ENCODE data around the gene STAT5A.
A peak's percentile ranks its signal among the peaks of the same experiment; 100 is the strongest.
"Not testable (repeated sequence)": the region's sequence is repeated elsewhere in the genome, so short reads cannot be mapped to it uniquely, and the experiment has no call there.

STAT5A gene

GRCh38 chr17:42334677-42335076 is 46.4 kb downstream of the STAT5A start:
- no peak for DNase-seq

GRCh38 chr17:42337442-42337841 is 49.1 kb downstream of the STAT5A start:
- DNase-seq = peak; percentile 44 to 70

GRCh38 chr17:42338427-42338985 is 50.2 kb downstream of the STAT5A start:
- DNase-seq = no peak

DNA sequence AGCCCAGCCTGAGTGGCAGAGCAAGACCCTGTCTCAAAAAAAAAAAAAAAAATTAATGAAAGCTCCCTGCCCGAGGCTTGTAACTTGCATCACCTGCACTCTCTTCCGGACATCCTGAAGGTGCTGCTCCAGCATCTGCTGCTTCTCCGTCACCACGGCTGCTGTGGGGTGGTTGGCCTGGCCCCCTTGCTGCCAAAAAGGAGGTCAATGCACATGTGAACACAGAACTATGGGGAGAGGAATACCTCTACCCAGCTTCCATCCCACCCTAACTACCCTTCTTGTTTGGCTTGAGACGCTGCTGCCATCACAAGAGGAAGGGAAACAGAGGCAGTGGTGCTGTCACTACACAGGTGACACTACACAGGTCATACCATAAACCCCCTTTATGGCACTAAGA is 50.9 kb downstream of the STAT5A start:
- DNase-seq = no peak

- no peak for DNase-seq
These were observed 52.4 kb downstream of the STAT5A start for GRCh38 chr17:42340691-42341127.

- DNase-seq = no peak
These were observed 53.3 kb downstream of the STAT5A start for GRCh38 chr17:42341568-42341967.

- DNase-seq = peak; percentile 9 to 52
These were observed 54.1 kb downstream of the STAT5A start for GRCh38 chr17:42342242-42343008.

DNA sequence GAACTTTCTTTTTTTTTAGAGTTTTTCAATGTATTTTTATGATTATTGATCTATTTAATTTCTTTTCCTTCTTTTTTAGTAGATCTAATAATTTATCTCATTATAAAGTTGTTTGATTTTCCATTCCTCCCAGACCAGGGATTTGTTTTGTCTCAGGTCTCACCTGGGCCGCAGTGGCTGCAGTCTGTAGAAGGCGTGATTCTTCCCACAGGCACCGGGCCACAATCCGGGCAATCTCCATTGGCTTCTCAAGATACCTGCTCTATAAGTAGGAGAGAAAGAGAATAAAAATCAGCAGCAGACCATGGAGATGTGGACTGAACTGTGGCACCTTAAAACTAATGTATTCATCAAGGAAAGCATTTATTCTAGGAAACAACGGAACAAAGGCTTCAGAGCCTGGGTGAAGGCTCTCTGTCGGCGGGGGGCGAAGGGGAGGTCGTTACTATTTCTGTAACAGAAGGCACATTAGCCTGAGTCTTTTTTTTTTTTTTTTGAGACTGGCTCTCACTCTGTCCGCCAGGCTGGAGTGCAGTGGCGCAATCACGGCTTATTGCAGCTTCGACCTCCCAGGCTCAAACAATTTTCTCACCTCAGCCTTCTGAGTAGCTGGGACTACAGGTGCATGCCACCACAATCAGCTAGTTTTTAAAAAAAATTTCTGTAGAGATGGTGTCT is 57.2 kb downstream of the STAT5A start:
- DNase-seq = no peak

DNA sequence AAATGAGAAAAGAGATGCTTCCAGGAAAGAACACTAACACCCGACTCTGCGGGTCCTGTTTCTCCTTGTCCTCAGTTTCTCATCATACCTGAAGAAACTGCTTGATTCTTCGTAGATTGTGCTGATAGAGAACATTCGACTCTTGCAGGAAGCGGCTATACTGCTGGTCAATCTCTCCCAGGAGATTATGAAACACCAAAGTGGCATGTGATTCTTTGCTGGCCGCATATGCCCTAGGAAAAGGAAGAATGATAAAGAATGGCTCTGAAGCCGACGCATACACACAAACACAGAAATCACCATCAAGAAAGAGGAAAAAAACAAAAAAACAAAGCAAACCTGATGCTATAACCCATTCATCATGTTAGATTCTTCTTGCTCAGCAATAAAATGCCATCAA is 58.2 kb downstream of the STAT5A start:
- DNase-seq = peak; percentile 50 to 67

GRCh38 chr17:42347198-42347597 is 58.9 kb downstream of the STAT5A start:
- DNase-seq = no peak

DNA sequence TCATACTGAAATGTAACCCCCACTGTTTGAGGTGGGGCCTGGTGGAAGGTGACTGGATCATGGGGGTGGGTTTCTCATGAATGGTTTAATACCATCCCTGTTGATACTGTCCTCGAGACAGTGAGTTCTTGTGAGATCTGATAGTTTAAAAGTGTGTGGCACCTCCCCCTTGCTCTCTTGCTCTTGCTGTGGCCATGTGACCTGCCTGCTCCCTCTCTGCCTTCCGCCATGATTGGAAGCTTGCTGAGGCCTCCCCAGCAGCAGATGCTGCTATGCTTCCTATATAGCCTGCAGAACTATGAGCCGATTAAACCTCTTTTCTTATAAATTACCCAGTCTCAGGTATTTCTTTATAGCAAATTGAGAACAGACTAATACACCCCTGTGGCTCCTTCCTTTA is 59.3 kb downstream of the STAT5A start:
- no peak for DNase-seq

- no peak for DNase-seq
These were observed 59.8 kb downstream of the STAT5A start for GRCh38 chr17:42348104-42348503.

DNA sequence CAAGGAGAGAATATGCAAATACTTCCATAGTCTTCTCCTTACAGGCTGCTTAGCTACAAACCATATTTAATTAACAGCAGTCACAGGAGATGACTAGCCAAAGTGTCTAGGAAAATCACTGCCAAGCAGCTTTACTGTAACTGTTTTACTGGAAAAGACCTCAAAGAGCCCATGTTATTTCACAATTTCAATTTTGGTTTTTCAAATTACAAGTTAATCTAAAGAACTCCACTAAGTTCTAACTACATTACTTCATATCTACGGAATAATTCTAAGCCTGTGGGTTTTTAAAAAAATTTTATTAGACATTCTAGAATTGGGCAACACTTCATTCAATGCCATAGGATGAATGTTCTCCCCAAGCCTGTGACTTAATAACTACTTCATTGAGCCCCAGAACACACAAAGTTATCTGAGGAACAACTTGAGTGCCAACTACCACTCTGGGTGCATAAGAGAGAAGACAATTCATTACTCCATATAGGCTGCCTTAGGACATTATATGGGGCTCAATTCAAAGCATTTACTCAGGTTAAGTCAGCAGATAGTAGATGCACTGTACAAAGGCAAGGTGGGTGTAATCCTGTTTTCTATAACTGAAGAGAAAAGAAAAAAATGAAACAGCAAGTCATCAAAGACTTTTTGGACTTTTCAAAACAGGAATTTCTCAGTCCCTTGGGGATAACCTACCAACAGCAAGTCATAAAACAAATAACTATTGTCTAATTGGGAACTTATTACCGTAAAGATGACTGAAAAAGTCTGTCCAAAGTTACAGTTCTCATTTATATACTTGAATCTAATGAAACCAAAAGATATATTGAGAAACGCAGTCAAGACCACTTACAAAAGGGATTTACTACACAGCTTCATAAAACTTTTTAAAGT is 66.9 kb downstream of the STAT5A start:
- peak in 1 of 2 donors; percentile 5 for DNase-seq

DNA sequence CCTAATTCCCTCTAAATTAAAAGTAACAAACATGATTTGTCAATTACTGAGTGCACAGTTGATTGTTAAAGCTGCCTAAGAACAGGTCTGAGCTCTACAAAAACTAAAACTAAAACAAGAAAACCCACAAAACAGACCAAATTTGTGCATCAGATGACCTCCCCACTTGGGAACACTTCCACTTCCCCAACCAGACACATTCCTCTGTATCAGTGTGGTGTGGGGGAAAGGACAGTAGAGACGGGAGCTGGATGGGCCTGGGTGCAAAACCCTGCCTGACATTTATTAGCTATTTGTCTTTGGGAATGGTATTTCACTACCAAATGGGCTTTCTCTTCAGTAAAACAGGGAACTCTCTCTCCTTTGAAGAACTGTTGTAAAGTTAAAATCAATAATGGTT is 70.1 kb downstream of the STAT5A start:
- peak; percentile 3 to 15 for DNase-seq

DNA sequence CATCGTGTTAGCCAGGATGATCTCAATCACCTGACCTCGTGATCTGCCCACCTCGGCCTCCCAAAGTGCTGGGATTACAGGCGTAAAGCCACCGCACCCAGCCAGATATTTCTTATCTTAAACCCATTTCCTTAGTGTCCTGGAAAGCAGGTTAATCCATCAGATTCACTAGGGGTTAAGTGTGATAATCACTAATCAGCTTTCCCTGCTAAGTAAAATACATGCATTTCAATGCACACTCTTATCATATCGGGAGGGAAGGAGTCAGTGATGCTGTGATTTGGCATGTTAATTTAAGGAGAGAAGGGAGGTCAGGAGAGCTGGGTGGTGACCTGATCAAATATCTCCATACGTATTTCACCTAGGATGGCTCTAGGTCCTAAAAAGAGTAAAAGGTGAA is 70.8 kb downstream of the STAT5A start:
- DNase-seq = no peak

GRCh38 chr17:42360388-42360787 is 72.1 kb downstream of the STAT5A start:
- not testable (repeated sequence) for DNase-seq

All from inflammatory macrophage (primary cell).